GM19372 (cell line): ENCODE measurements around the gene SPAM1.
"Not testable (repeated sequence)": the region's sequence is repeated elsewhere in the genome, so short reads cannot be mapped to it uniquely, and the experiment has no call there.

Experiments used
- ATAC-seq: cut with Tn5 transposase; IDR thresholded peaks from one replicate; pipeline ENCODE4 v1.9.1; 2021; ENCODE audit warnings: mild to moderate bottlenecking, low read depth, moderate library complexity; ENCODE audit not compliant: unreplicated experiment

Gene SPAM1

DNA sequence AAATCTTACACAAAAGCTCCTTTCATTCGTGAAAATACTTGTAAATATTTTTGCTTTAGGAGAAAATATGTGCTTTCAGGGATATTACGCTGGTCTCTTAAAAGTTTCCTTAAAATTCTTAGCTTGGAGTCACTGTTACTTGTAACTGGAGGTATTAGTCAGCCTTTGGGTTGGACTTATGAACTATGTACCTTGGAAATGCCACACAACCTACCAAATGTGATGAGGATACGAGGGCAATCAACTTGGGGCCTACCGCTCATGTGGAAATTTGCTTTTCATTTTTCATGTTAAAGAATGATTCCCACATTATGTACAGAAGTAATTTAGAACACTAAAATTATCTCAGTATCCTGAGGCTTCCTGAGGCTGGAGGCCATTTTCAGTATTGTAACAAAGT is 23.1 kb downstream of the SPAM1 start:
- ATAC-seq: no peak

DNA sequence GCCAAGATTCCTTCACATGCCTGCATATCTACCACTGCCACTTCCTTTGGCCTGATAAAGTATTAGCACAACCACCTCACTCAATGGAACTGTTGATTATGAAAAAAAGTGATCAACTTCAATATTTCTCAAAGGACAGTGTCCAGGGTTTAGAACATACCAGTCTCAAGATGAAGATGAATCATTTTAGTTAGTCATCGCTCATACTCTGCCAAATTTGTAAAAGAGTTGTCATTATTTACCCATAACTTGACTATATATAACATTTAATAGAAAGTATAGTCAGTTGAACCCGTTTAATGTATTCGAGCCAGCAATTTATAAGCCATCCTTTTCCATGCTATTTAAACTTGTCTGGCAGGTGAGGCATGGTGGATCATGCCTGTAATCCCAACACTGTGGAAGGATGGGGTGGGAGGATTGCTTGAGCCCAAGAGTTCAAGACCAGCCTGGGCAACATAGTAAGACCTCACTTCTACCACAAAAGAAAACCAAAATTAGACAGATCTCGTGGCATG is 33.2 kb downstream of the SPAM1 start:
- ATAC-seq: no peak

GRCh38 chr7:123961771-123962170 is 36.7 kb downstream of the SPAM1 start:
- no peak for ATAC-seq

DNA sequence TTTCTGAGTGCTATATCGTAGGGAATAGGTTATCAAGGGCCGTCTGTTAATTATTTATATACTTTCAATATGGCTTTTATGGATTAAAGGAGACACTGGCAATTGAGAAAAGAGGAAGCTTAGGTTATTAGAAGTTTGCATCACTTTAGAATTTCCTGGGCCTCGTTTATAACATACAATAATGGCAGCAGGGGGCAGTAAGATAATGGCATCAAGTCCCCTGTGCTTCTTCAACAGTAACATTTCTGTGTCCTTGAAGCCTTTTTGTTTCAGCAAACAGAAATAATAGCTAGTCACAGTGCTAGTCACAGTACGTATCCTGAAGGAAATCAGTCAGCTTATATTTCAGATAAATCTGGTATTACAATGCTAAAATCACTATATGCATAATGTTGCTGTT is 41.9 kb downstream of the SPAM1 start:
- ATAC-seq: no peak

DNA sequence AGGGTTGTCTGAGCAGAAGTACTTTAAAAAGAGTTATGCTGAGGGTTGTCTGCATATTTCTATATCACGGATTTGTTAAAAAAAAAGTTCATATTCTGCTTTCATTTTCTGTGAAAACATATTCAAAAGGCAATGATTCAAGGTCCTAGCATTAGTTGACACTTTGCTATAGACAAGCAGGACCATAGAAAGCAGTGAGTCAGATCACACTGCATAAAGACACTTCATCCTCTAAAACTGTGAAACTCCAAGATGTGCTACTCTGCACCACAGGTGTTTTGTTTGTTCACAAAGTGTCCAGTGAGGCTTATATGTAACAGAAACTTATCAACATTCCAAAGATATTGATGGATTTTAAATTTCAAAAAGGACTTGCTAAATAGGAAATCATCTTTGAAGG is 47.0 kb downstream of the SPAM1 start:
- no peak for ATAC-seq

- no peak for ATAC-seq
These were observed 47.8 kb downstream of the SPAM1 start for GRCh38 chr7:123972831-123973230.

- ATAC-seq: no peak
These were observed 49.4 kb downstream of the SPAM1 start for GRCh38 chr7:123974326-123974908.

DNA sequence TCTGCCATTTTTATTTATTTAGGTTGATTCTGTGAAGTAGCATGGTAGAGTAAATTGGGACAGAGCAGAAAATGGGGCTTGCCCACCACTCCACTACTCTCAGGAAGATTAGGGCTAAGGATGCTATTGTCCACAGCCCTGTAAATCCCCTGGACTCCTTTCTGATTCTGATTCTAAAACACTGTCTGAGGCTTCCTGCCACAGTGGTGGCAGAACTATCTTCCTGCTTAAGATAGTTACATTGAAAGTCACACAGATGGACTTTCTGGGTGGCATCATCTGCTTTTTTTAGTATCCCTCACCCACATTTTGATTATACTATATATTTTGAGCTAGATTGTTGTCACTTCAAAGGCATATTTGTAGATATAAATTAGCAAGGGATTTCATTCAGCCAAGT is 50.0 kb downstream of the SPAM1 start:
- no peak for ATAC-seq

- ATAC-seq: no peak
These were observed 52.0 kb downstream of the SPAM1 start for GRCh38 chr7:123977081-123977480.

DNA sequence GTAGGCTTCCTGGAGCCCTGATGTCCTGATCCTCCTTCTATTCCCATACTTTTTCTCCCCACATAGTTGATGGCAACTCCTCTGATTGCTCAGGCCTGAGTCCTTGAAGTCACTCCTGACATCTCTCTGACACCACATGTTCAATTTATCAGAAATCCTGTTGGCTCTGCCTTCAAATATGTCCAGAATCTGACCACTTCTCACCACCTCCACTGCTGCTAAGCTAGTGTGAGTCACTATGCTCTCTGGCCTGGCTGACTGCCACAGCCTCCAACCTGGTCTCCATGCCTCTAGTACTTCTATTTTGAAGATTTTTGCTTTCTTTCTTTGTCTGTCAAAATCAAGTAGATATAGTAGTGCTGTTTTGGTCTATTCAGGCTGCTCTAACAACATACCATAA is 54.8 kb downstream of the SPAM1 start:
- ATAC-seq: no peak

- ATAC-seq: no peak
These were observed 62.4 kb downstream of the SPAM1 start for GRCh38 chr7:123987445-123987844.

DNA sequence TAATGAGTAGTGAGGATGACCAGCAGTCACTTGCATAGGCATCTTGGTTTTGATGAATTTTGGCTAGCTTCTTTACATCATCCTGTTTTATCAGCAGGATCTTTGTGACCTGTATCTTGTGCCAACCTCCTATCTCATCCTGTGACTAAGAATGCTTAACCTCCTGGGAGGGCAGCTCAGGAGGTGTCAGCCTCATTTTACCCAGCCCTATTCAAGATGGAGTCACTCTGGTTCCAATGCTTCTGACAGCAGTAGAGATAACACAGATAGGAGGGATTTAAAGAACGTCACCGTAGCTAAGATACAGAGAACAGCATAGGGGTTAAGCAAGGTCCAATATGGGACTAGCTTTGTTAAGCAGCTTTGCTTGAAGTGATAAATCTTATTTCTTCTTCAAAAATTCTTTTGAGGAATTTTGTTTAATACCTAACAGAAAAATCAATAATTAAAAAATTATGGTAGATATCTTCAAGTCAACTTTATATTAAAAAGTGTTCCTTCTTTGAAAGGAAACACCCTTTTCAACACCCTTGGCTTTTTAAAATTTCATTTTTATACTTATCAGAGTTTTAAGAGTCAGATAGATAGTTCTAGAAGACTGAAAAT is 68.0 kb downstream of the SPAM1 start:
- no peak for ATAC-seq

DNA sequence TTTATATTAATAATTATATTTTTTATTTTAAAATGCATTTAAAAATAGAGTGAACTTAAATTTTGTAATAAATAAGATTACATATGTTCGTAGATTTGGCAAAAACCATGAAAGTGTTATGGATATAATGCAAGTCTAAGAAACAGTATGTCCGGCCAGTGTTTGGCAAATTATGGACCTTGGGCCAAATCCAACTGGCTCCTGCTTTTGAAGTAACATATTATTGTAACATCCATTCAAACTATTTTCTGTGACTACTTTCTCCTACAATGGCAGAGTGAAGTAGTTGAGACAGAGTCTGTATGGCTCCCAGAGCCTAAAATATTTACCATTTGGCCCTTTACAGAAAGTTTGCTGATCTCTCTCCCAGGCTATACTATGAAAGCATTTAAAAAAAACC is 69.0 kb downstream of the SPAM1 start:
- no peak for ATAC-seq

DNA sequence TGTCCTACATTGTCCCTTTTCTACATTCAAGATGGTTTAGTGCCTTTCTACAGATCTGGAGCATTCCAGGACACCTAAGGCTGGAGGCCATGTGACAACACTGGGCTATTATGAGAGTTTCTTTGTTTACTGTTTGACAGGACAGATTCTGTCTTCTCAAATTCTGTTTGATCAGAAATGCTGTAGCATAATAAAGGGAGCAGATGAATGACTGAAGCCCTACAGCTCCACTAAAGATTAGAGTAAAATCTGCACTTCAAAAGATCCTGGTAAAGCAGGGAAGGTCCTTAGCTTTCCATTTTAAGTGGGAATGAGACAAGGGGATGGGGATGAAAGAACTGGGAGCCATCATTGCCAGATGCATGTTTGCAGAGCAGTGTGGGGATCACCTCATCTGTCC is 69.4 kb downstream of the SPAM1 start:
- ATAC-seq: no peak

GRCh38 chr7:123995617-123996326 is 70.7 kb downstream of the SPAM1 start:
- no peak for ATAC-seq

- no peak for ATAC-seq
These were observed 71.2 kb downstream of the SPAM1 start for GRCh38 chr7:123996327-123996625.

DNA sequence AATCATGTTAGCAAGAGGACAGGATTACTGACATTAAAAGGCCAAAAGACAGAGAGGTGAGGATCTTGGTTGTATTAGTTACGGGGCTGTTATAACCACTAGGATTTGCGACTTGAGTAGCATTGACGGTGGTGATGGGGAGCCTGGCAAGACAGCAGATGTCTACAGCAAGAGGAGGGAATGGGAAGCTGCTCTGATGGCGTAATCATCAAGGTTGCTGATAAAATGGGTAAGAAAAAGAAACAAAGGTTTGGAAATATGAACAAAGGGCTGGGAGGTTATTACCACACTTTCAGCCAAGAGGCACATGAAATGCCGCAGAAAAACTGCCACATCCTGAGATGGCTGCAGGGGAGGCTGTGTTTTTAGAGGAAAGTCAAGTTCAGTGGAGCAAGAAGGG is 73.9 kb downstream of the SPAM1 start:
- no peak for ATAC-seq

- no peak for ATAC-seq
These were observed 74.7 kb downstream of the SPAM1 start for GRCh38 chr7:123999703-124000102.

DNA sequence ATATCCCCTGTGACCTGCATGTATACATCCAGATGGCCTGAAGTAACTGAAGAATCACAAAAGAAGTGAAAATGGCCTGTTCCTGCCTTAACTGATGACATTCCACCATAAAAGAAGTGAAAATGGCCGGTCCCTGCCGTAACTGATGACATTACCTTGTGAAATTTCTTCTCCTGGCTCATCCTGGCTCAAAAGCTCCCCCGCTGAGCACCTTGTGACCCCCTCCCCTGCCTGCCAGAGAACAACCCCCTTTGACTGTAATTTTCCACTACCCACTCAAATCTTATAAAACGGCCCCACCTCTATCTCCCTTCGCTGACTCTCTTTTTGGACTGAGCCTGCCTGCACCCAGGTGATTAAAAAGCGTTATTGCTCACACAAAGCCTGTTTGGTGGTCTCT is 83.3 kb downstream of the SPAM1 start:
- not testable (repeated sequence) for ATAC-seq

DNA sequence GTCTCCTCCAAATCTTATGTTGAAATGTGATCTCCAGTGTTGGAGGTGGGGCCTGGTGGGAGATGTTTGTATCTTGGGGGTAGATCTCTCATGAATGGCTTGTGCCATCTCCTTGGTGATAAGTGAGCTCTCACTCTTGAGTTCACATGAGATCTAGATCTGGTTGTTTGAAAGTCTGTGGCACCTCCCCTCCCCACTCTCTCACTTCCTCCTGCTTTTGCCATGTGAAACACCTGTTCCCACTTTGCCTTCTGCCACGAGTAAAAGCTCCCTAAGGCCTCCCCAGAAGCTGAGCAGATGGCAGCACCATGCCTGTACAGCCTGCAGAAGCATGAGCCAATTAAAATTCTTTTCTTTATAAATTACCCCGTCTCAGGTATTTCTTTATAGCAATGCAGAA is 84.3 kb downstream of the SPAM1 start:
- no peak for ATAC-seq
